K562 (cell line): ENCODE results near the gene FGFBP3. TPM values are rescaled to one million over a fixed set of nuclear protein-coding genes. Genes with fewer than 3 reads are reported as not detected.

ENCODE experiments used
- ATAC-seq: fragments of 200-7000 bp; cut with Tn5 transposase; 3 replicates; pipeline ENCODE4 v1.9.1; 2020; ENCODE audit warnings: moderate library complexity
- BruUV-seq: library from RNA; stranded (reverse); fragments of 400-500 nt; replicated peaks from 2 replicates; lab custom pipeline; 2021; lab: Mats Ljungman, UMichigan
- CTCF ChIA-PET: fragments of 300-600 bp; formaldehyde crosslinking; extraction: SDS; loops from one replicate; lab custom pipeline; 2021; ENCODE audit warnings: low intra/inter-chr PET ratio; lab: Yijun Ruan, JAX
- POLR2A ChIA-PET: fragments of 300-600, 350-650 bp; sonication (Branson Sonifier 250); formaldehyde crosslinking; extraction: SDS; loops from one replicate; lab custom pipeline; 2021; ENCODE audit warnings: antibody characterized with exemption, inconsistent platforms; lab: Yijun Ruan, JAX
- DNase-seq, 4 experiments: peaks; one replicate each; pipeline versions ENCODE4 v3.0.0 to v3.0.0-alpha.2; 2011 to 2018; ENCODE audit warnings: low spot score in 3 of 4, mixed read lengths in 3 of 4; ENCODE audit errors: extremely low read depth in 1 of 4
- FAIRE-seq: peaks from 2 replicates; lab custom pipeline; 2011; peaks lifted over from hg19 to GRCh38; lab: Jason Lieb, UNC
- H2AFZ ChIP-seq: 2 replicates; pipeline ENCODE4 v1.6.0; 2011; ENCODE audit warnings: low read depth, low read length, control low read depth, inconsistent platforms
- H3K27ac ChIP-seq: fragments of 200-600 bp; 3 replicates; pipeline ENCODE4 v1.8.0; 2011; ENCODE audit warnings: low read depth, mild to moderate bottlenecking, control low read depth, inconsistent platforms, low read length, moderate library complexity, mixed read lengths; ENCODE audit errors: extremely low read depth
- H3K27me3 ChIP-seq, 2 experiments: fragments of 300-600 bp in 1 of 2; 2 replicates in 1 of 2; 3 replicates in 1 of 2; pipeline versions ENCODE4 v1.6.0 to v1.8.0; 2011; ENCODE audit warnings: inconsistent platforms in 2 of 2, low read length in 2 of 2, mild to moderate bottlenecking in 1 of 2, mixed read lengths in 1 of 2, moderate library complexity in 1 of 2; ENCODE audit not compliant: control insufficient read depth in 2 of 2, insufficient read depth in 2 of 2
- H3K36me3 ChIP-seq: fragments of 300-600 bp; 3 replicates; pipeline ENCODE4 v1.8.0; 2011; ENCODE audit warnings: mild to moderate bottlenecking, low read length, inconsistent platforms; ENCODE audit not compliant: control insufficient read depth, insufficient read depth
- H3K4me1 ChIP-seq, 2 experiments: fragments of 200-600 bp in 1 of 2; replicated peaks in 1 of 2; 2 replicates in 1 of 2; 3 replicates in 1 of 2; pipeline versions ENCODE4 v1.5.1 to v1.8.0; 2011; ENCODE audit warnings: inconsistent platforms in 2 of 2, low read length in 2 of 2, mild to moderate bottlenecking in 1 of 2, mixed read lengths in 1 of 2, moderate library complexity in 1 of 2; ENCODE audit not compliant: control insufficient read depth in 2 of 2, insufficient read depth in 2 of 2
- H3K4me2 ChIP-seq: 2 replicates; pipeline ENCODE4 v1.6.1; 2011; ENCODE audit warnings: low read length, control low read depth, inconsistent platforms, mixed read lengths; ENCODE audit not compliant: insufficient read depth
- H3K4me3 ChIP-seq: fragments of 200-600 bp; sonication (generic), shearing (Covaris generic); 2 replicates; pipeline ENCODE4 v1.5.1; 2016; ENCODE audit warnings: control low read depth, inconsistent platforms
- H3K79me2 ChIP-seq: fragments of 200-600 bp; 3 replicates; pipeline ENCODE4 v1.8.0; 2011; ENCODE audit warnings: low read length, inconsistent platforms; ENCODE audit not compliant: control insufficient read depth, insufficient read depth
- H3K9ac ChIP-seq, 2 experiments: 2 replicates each; pipeline versions ENCODE4 v1.6.0 to v1.6.1; 2011; ENCODE audit warnings: low read depth in 2 of 2, low read length in 2 of 2, control low read depth in 1 of 2, inconsistent platforms in 1 of 2, mild to moderate bottlenecking in 1 of 2, mixed read lengths in 1 of 2; ENCODE audit not compliant: insufficient read depth in 1 of 2
- H3K9me1 ChIP-seq: one replicate; pipeline ENCODE4 v1.6.0; 2011; ENCODE audit warnings: inconsistent platforms, mild to moderate bottlenecking, low read length, moderate library complexity; ENCODE audit not compliant: control insufficient read depth, insufficient read depth
- H3K9me3 ChIP-seq: replicated peaks from 2 replicates; pipeline ENCODE4 v1.5.1; 2011; ENCODE audit warnings: low read depth, low read length, inconsistent platforms; ENCODE audit not compliant: control insufficient read depth, insufficient read depth
- H4K20me1 ChIP-seq: replicated peaks from 2 replicates; pipeline ENCODE4 v1.6.1; 2011; ENCODE audit warnings: low read length, inconsistent platforms, mixed read lengths; ENCODE audit not compliant: control insufficient read depth, insufficient read depth
- CCNT2 ChIP-seq: IDR thresholded peaks from 2 replicates; pipeline ENCODE4 v1.6.1; 2011; ENCODE audit warnings: borderline replicate concordance, low read depth, mild to moderate bottlenecking, moderate library complexity, mixed read lengths, low read length; ENCODE audit not compliant: insufficient read length; ENCODE audit errors: extremely low read depth
- MEF2A ChIP-seq: IDR thresholded peaks from 2 replicates; pipeline ENCODE4 v1.6.1; 2011; ENCODE audit warnings: low read depth, mild to moderate bottlenecking, low read length, moderate library complexity; ENCODE audit not compliant: control insufficient read depth
- NUFIP1 ChIP-seq: fragments of 450-650 bp; IDR thresholded peaks from 2 replicates; pipeline ENCODE4 v1.6.1; 2018; ENCODE audit not compliant: partially characterized antibody
- OTX1 ChIP-seq: fragments of 450-650 bp; formaldehyde crosslinking; IDR thresholded peaks from 2 replicates; pipeline ENCODE4 v1.4.0; 2022; ENCODE audit warnings: mild to moderate bottlenecking
- SIRT6 ChIP-seq: IDR thresholded peaks from one replicate; pipeline ENCODE4 v1.6.1; 2012; ENCODE audit warnings: low read depth, mild to moderate bottlenecking, control low read depth, inconsistent platforms, low read length, moderate library complexity
- ZNF140 ChIP-seq: fragments of 250-450 bp; sonication (Bioruptor Pico); IDR thresholded peaks from 2 replicates; pipeline ENCODE4 v1.8.0; 2021; ENCODE audit warnings: moderate library complexity, mild to moderate bottlenecking, inconsistent platforms
- ZNF75A ChIP-seq: fragments of 450-650 bp; formaldehyde crosslinking; IDR thresholded peaks from 2 replicates; pipeline ENCODE4 v1.4.0; 2020; ENCODE audit warnings: mild to moderate bottlenecking
- ZNF830 ChIP-seq: fragments of 250-450 bp; sonication (Bioruptor Pico); IDR thresholded peaks from 2 replicates; pipeline ENCODE4 v1.5.0; 2021; ENCODE audit warnings: mild to moderate bottlenecking
- WGBS: fragments of 100-300 bp; shearing (Covaris generic); methylation state at CpG from one replicate; pipeline ENCODE4 v1.1.6; 2016; ENCODE audit warnings: low coverage, mixed read lengths; ENCODE audit not compliant: insufficient coverage; ENCODE audit errors: missing lambda C conversion rate; 5-methylcytosine and 5-hydroxymethylcytosine counted together
- in situ Hi-C: fragments of 300-500 bp; cut with MboI; formaldehyde crosslinking; loops from 4 replicates; pipeline ENCODE4 v1.15.0; 2018; ENCODE audit warnings: inconsistent platforms, mixed read lengths
- intact Hi-C: fragments of 100-400 bp; cut with micrococcal nuclease; formaldehyde crosslinking; loops from 2 replicates; pipeline ENCODE4 v1.14.2; 2022
- polyA plus RNA-seq, 8 experiments: library from polyadenylated mRNA; depleted of rRNA in 4 of 8; stranded (reverse) in 5 of 8; unstranded in 3 of 8; fragments of >200 nt; fragmentation: Nextera tagmentation in 2 of 8; fragmentation: Illumina TruSeq in 1 of 8; extraction: Ambion mirVana in 2 of 8; extraction: Trizol in 1 of 8; gene quantifications; 2 replicates each; pipeline versions ENCODE4 v1.2.1 to v1.2.3, GENCODE V29; 2011 to 2014; ENCODE audit warnings: inconsistent platforms in 1 of 8, missing spikeins in 1 of 8
- total RNA-seq, 7 experiments: library from RNA; depleted of rRNA in 6 of 7; stranded (reverse); fragments of >200 nt in 6 of 7; fragmentation: Illumina TruSeq in 2 of 7; extraction: Trizol in 2 of 7; gene quantifications; 2 replicates each; pipeline versions ENCODE4 v1.2.1 to v1.2.3, GENCODE V29; 2011 to 2021; ENCODE audit warnings: low replicate concordance in 1 of 7
- TF ChIP-seq, protein P1 (sequence below): fragments of 450-650 bp; formaldehyde crosslinking; IDR thresholded peaks from 2 replicates; pipeline ENCODE4 v1.4.0; 2022; ENCODE audit warnings: missing genetic modification characterization

FGFBP3 gene
- total and polyA plus RNA-seq, 9 of the 15 experiments (the other 6 are each of a cell fraction or from before 2014, with no cell fraction given): 0.58 to 3.0 (median 1.5) TPM

- BruUV-seq: no TSS peak
- TF ChIP-seq ZNF75A (no peak), OTX1 (CRISPR knock-in tag) (no peak), MEF2A (no peak), CCNT2 (no peak), NUFIP1 (no peak), SIRT6 (no peak), ZNF140 (CRISPR knock-in tag) (no peak), ZNF830 (CRISPR knock-in tag) (no peak)
- TF ChIP-seq, protein P1, sequence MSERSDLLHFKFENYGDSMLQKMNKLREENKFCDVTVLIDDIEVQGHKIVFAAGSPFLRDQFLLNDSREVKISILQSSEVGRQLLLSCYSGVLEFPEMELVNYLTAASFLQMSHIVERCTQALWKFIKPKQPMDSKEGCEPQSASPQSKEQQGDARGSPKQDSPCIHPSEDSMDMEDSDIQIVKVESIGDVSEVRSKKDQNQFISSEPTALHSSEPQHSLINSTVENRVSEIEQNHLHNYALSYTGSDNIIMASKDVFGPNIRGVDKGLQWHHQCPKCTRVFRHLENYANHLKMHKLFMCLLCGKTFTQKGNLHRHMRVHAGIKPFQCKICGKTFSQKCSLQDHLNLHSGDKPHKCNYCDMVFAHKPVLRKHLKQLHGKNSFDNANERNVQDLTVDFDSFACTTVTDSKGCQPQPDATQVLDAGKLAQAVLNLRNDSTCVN (CRISPR knock-in tag): no peak
- TF ChIP-seq, all 486 proteins: peak for 0
- Histone ChIP-seq H3K79me2 (no peaks in the 10 kb centered on the region; the same call in 2 of the 3 replicates), H3K4me2 (no peak overlapping the region), H2AFZ (no peak overlapping the region), H3K4me3 (no peak overlapping the region), H3K4me1 (no peaks in the 10 kb centered on the region), H4K20me1 (no peaks in the 10 kb centered on the region), H3K9ac (no peak overlapping the region), H3K27me3 (no peaks in the 10 kb centered on the region), H3K9me1 (no peaks in the 10 kb centered on the region), H3K36me3 (peaks cover 84% of the 10 kb centered on the region), H3K9me3 (no peaks in the 10 kb centered on the region), H3K27ac (no peak overlapping the region)
- intact Hi-C loops (no loop called here), in situ Hi-C loops (no loop called here)
- CTCF ChIA-PET: no interaction called here
- POLR2A ChIA-PET: no interaction called here
- FAIRE-seq: no peak
- no peak for ATAC-seq
- DNase-seq: no peak
- WGBS: 100% methylated on average over 1 of the region's 1 CpG
Measured at GRCh38 chr10:91957091-91957490, 47.8 kb upstream of the FGFBP3 start.
